Fibroblast of lung (primary cell): ENCODE measurements around the gene SLC35B1.

ENCODE experiments used
- EZH2 ChIP-seq: IDR thresholded peaks from 2 replicates; pipeline ENCODE4 v1.5.1; 2012; ENCODE audit warnings: low read length, control low read depth, mild to moderate bottlenecking; ENCODE audit errors: missing control alignments
- TF ChIP-seq, protein P1 (sequence below), 2 donors: IDR thresholded peaks in 1 of 2; conservative IDR thresholded peaks in 1 of 2; 1 replicate in 1 of 2; 2 replicates in 1 of 2; pipeline ENCODE4 v1.5.1; 2011 to 2012; ENCODE audit warnings: low read length in 2 of 2, control low read depth in 1 of 2, inconsistent platforms in 1 of 2, low read depth in 1 of 2, mild to moderate bottlenecking in 1 of 2

DNA sequence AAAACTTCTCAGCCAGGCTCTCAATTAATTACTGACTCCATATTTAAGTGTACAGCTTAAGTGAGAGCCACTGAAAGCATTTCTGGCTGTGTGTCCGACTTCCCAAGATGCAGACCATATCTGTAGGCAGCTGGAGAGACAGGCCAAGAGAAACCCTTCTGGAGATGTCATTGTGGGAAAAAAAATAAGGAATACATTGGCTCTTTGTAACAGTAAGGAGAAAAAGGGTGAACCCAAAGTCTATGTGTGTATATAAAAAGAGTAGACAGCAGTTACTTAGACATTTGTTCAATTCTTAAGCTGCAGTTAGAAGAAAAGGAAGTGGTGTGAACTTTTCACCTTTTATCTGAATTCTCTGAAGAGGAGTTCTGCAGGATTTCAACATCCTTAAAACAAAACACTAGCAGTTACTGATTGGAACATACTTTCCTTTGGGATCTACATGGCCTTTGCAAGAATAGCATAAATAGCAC is 34.4 kb upstream of the SLC35B1 start:
- TF ChIP-seq, protein P1, sequence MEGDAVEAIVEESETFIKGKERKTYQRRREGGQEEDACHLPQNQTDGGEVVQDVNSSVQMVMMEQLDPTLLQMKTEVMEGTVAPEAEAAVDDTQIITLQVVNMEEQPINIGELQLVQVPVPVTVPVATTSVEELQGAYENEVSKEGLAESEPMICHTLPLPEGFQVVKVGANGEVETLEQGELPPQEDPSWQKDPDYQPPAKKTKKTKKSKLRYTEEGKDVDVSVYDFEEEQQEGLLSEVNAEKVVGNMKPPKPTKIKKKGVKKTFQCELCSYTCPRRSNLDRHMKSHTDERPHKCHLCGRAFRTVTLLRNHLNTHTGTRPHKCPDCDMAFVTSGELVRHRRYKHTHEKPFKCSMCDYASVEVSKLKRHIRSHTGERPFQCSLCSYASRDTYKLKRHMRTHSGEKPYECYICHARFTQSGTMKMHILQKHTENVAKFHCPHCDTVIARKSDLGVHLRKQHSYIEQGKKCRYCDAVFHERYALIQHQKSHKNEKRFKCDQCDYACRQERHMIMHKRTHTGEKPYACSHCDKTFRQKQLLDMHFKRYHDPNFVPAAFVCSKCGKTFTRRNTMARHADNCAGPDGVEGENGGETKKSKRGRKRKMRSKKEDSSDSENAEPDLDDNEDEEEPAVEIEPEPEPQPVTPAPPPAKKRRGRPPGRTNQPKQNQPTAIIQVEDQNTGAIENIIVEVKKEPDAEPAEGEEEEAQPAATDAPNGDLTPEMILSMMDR (conservative IDR thresholded peaks at IDR 0.05 in 1 of 2, IDR thresholded peaks at IDR 0.05 in 1 of 2; ENCODE audit: low read depth in 1 of 2, low read length in 2 of 2) = no peak
- no peak for TF ChIP-seq EZH2
